H9 (cell line): ENCODE measurements around the gene GLT6D1. TPM values are rescaled to one million over a fixed set of nuclear protein-coding genes. Genes with fewer than 3 reads are reported as not detected.

ENCODE experiments used
- DNase-seq: peaks from one replicate; pipeline ENCODE4 v3.0.0-alpha.2; 2017
- H2AFZ ChIP-seq: one replicate; pipeline ENCODE4 v1.6.1; 2013; ENCODE audit warnings: mild to moderate bottlenecking, low read length, control low read depth, moderate library complexity
- H2AK5ac ChIP-seq: 2 replicates; pipeline ENCODE4 v1.6.1; 2013; ENCODE audit warnings: low read length, control low read depth, mixed read lengths; ENCODE audit not compliant: insufficient read length
- H2BK120ac ChIP-seq: one replicate; pipeline ENCODE4 v1.6.1; 2013; ENCODE audit warnings: low read depth, mild to moderate bottlenecking, low read length, control low read depth, inconsistent platforms; ENCODE audit not compliant: poor library complexity, severe bottlenecking
- H2BK12ac ChIP-seq: 2 replicates; pipeline ENCODE4 v1.6.1; 2013; ENCODE audit warnings: low read length, control low read depth, mixed read lengths, low read depth; ENCODE audit not compliant: insufficient read length
- H2BK15ac ChIP-seq: 2 replicates; pipeline ENCODE4 v1.6.1; 2013; ENCODE audit warnings: low read depth, low read length, control low read depth
- H2BK20ac ChIP-seq: one replicate; pipeline ENCODE4 v1.6.1; 2013; ENCODE audit warnings: low read depth, mild to moderate bottlenecking, low read length, control low read depth, inconsistent platforms; ENCODE audit not compliant: poor library complexity, severe bottlenecking
- H2BK5ac ChIP-seq: 2 replicates; pipeline ENCODE4 v1.6.1; 2013; ENCODE audit warnings: low read length, control low read depth, mixed read lengths; ENCODE audit not compliant: insufficient read length
- H3K14ac ChIP-seq: 2 replicates; pipeline ENCODE4 v1.6.1; 2013; ENCODE audit warnings: low read length, control low read depth; ENCODE audit not compliant: insufficient read depth
- H3K18ac ChIP-seq: 2 replicates; pipeline ENCODE4 v1.6.1; 2013; ENCODE audit warnings: low read depth, mild to moderate bottlenecking, mixed read lengths, low read length, control low read depth; ENCODE audit not compliant: insufficient read length
- H3K23ac ChIP-seq: 2 replicates; pipeline ENCODE4 v1.6.1; 2013; ENCODE audit warnings: low read length, control low read depth, mixed read lengths, low read depth; ENCODE audit not compliant: insufficient read length
- H3K23me2 ChIP-seq: 2 replicates; pipeline ENCODE4 v1.6.1; 2013; ENCODE audit warnings: low read depth, mild to moderate bottlenecking, mixed read lengths, low read length, control low read depth; ENCODE audit not compliant: insufficient read length, poor library complexity, severe bottlenecking
- H3K27ac ChIP-seq: 2 replicates; pipeline ENCODE4 v1.5.1; 2013; ENCODE audit warnings: low read length, control low read depth, mixed read lengths, low read depth; ENCODE audit not compliant: insufficient read length
- H3K27me3 ChIP-seq: 2 replicates; pipeline ENCODE4 v1.6.1; 2013; ENCODE audit warnings: low read length, control low read depth, inconsistent platforms; ENCODE audit not compliant: insufficient read depth
- H3K4ac ChIP-seq: 2 replicates; pipeline ENCODE4 v1.6.1; 2013; ENCODE audit warnings: low read depth, mild to moderate bottlenecking, control low read depth, inconsistent platforms, low read length, moderate library complexity
- H3K4me1 ChIP-seq: 2 replicates; pipeline ENCODE4 v1.6.1; 2013; ENCODE audit warnings: low read length, control low read depth, inconsistent platforms; ENCODE audit not compliant: insufficient read depth
- H3K4me2 ChIP-seq: 2 replicates; pipeline ENCODE4 v1.6.1; 2013; ENCODE audit warnings: low read length, control low read depth, mixed read lengths; ENCODE audit not compliant: insufficient read length, insufficient read depth
- H3K56ac ChIP-seq: 2 replicates; pipeline ENCODE4 v1.6.1; 2013; ENCODE audit warnings: low read depth, mild to moderate bottlenecking, mixed read lengths, low read length, control low read depth; ENCODE audit not compliant: insufficient read length
- H3K79me1 ChIP-seq: 2 replicates; pipeline ENCODE4 v1.6.1; 2013; ENCODE audit warnings: low read depth, mild to moderate bottlenecking, moderate library complexity, low read length, control low read depth, inconsistent platforms; ENCODE audit not compliant: insufficient read depth, poor library complexity, severe bottlenecking
- H3K79me2 ChIP-seq: 2 replicates; pipeline ENCODE4 v1.6.1; 2013; ENCODE audit warnings: low read length, control low read depth, inconsistent platforms; ENCODE audit not compliant: insufficient read depth
- H3K9ac ChIP-seq: 2 replicates; pipeline ENCODE4 v1.6.1; 2013; ENCODE audit warnings: low read length, control low read depth, mixed read lengths; ENCODE audit not compliant: insufficient read length; ENCODE audit errors: extremely low read depth
- H3K9me3 ChIP-seq: one replicate; pipeline ENCODE4 v1.6.1; 2013; ENCODE audit warnings: low read depth, low read length, inconsistent platforms; ENCODE audit not compliant: control insufficient read depth
- H3T11ph ChIP-seq: one replicate; pipeline ENCODE4 v1.6.1; 2013; ENCODE audit warnings: mild to moderate bottlenecking, low read length, control low read depth, inconsistent platforms
- H4K20me1 ChIP-seq: one replicate; pipeline ENCODE4 v1.6.1; 2013; ENCODE audit not compliant: control insufficient read depth, insufficient read length, insufficient read depth
- H4K5ac ChIP-seq: 2 replicates; pipeline ENCODE4 v1.6.1; 2013; ENCODE audit warnings: low read depth, mild to moderate bottlenecking, mixed read lengths, low read length, control low read depth; ENCODE audit not compliant: insufficient read length
- H4K8ac ChIP-seq: replicated peaks from 2 replicates; pipeline ENCODE4 v1.6.1; 2013; ENCODE audit warnings: low read length, control low read depth, mixed read lengths, low read depth; ENCODE audit not compliant: insufficient read length
- H4K91ac ChIP-seq: 2 replicates; pipeline ENCODE4 v1.6.1; 2013; ENCODE audit warnings: low read depth, mild to moderate bottlenecking, moderate library complexity, mixed read lengths, low read length, control low read depth; ENCODE audit not compliant: insufficient read length
- H3K27ac Mint-ChIP-seq, 3 experiments: 2 replicates in 2 of 3; 3 replicates in 1 of 3; pipeline ENCODE4 v1.8.0; 2020 to 2021; ENCODE audit warnings: mixed read lengths in 3 of 3, mild to moderate bottlenecking in 1 of 3, moderate library complexity in 1 of 3
- H3K27me3 Mint-ChIP-seq: 2 replicates; pipeline ENCODE4 v1.8.0; 2021; ENCODE audit warnings: low read depth, mild to moderate bottlenecking, moderate library complexity, mixed read lengths
- H3K36me3 Mint-ChIP-seq, 3 experiments: 2 replicates in 2 of 3; 3 replicates in 1 of 3; pipeline ENCODE4 v1.8.0; 2020 to 2021; ENCODE audit warnings: low read depth in 3 of 3, mixed read lengths in 3 of 3; ENCODE audit not compliant: insufficient read depth in 1 of 3
- H3K4me1 Mint-ChIP-seq, 2 experiments: 2 replicates each; pipeline ENCODE4 v1.8.0; 2020; ENCODE audit warnings: mixed read lengths in 2 of 2
- H3K4me3 Mint-ChIP-seq, 2 experiments: 2 replicates in 1 of 2; 3 replicates in 1 of 2; pipeline ENCODE4 v1.8.0; 2020 to 2021; ENCODE audit warnings: mild to moderate bottlenecking in 2 of 2, mixed read lengths in 2 of 2, moderate library complexity in 1 of 2
- H3K9me3 Mint-ChIP-seq, 2 experiments: 2 replicates in 1 of 2; 3 replicates in 1 of 2; pipeline ENCODE4 v1.8.0; 2020; ENCODE audit warnings: mild to moderate bottlenecking in 2 of 2, mixed read lengths in 2 of 2, moderate library complexity in 1 of 2
- WGBS: extraction: QIAGEN DNeasy Blood & Tissue Kit; methylation state at CpG from one replicate; pipeline ENCODE4 v1.1.7; 2013; ENCODE audit warnings: missing lambda C conversion rate, low lambda C conversion rate, mixed read lengths; ENCODE audit not compliant: insufficient read length; ENCODE audit errors: extremely low coverage; 5-methylcytosine and 5-hydroxymethylcytosine counted together
- total RNA-seq: library from RNA; stranded (reverse); gene quantifications from 2 replicates; pipeline ENCODE4 v1.2.1, GENCODE V29; 2021
- TF ChIP-seq, protein P1 (sequence below): fragments of 200-600 bp; sonication (generic); conservative IDR thresholded peaks from 3 replicates; pipeline ENCODE4 v1.8.0; 2021; ENCODE audit warnings: antibody characterized with exemption, mild to moderate bottlenecking

Gene GLT6D1
- total RNA-seq, 1 experiment from 2014 or later: not detected

GRCh38 chr9:135580664-135581380 is 58.5 kb downstream of the GLT6D1 start:
- Mint-ChIP-seq H3K36me3 (peaks cover 0 to 3% (median 0%) of the 10 kb centered on the region in 3 experiments; a peak in 1 of 7 replicates), H3K27ac (no peak overlapping the region), H3K27me3 (peaks cover 15% of the 10 kb centered on the region), H3K4me1 (peaks cover 0 to 2% of the 10 kb centered on the region in 2 experiments; a peak in 2 of 4 replicates), H3K4me3 (no peak overlapping the region), H3K9me3 (peaks cover 6 to 9% of the 10 kb centered on the region in 2 experiments)
- no peak overlapping the region for H3K56ac ChIP-seq
- H3K14ac ChIP-seq: no peak overlapping the region
- no peaks in the 10 kb centered on the region for H3K79me1 ChIP-seq
- H2AFZ ChIP-seq: no peak overlapping the region
- no peaks in the 10 kb centered on the region for H3K79me2 ChIP-seq
- no peak overlapping the region for H3K18ac ChIP-seq
- H2BK12ac ChIP-seq: no peak overlapping the region
- H3K27ac ChIP-seq: no peak overlapping the region
- H3K27me3 ChIP-seq: no peaks in the 10 kb centered on the region
- no peak overlapping the region for H3T11ph ChIP-seq
- H3K23ac ChIP-seq: no peak overlapping the region
- H2BK20ac ChIP-seq: no peak overlapping the region
- H3K9me3 ChIP-seq: no peaks in the 10 kb centered on the region
- no peak overlapping the region for H3K4me2 ChIP-seq
- no peak overlapping the region for H2AK5ac ChIP-seq
- H4K91ac ChIP-seq: no peak overlapping the region
- no peak overlapping the region for H2BK15ac ChIP-seq
- no peaks in the 10 kb centered on the region for H4K20me1 ChIP-seq
- no peaks in the 10 kb centered on the region for H3K23me2 ChIP-seq
- no peaks in the 10 kb centered on the region for H3K4me1 ChIP-seq
- H3K4ac ChIP-seq: no peak overlapping the region
- no peak overlapping the region for H2BK120ac ChIP-seq
- no peak overlapping the region for H2BK5ac ChIP-seq
- TF ChIP-seq, protein P1, sequence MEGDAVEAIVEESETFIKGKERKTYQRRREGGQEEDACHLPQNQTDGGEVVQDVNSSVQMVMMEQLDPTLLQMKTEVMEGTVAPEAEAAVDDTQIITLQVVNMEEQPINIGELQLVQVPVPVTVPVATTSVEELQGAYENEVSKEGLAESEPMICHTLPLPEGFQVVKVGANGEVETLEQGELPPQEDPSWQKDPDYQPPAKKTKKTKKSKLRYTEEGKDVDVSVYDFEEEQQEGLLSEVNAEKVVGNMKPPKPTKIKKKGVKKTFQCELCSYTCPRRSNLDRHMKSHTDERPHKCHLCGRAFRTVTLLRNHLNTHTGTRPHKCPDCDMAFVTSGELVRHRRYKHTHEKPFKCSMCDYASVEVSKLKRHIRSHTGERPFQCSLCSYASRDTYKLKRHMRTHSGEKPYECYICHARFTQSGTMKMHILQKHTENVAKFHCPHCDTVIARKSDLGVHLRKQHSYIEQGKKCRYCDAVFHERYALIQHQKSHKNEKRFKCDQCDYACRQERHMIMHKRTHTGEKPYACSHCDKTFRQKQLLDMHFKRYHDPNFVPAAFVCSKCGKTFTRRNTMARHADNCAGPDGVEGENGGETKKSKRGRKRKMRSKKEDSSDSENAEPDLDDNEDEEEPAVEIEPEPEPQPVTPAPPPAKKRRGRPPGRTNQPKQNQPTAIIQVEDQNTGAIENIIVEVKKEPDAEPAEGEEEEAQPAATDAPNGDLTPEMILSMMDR: no peak
- DNase-seq: no peak
- H4K8ac ChIP-seq: no peak overlapping the region
- H3K9ac ChIP-seq: no peak overlapping the region
- WGBS: no CpG with 5 or more reads among the region's 11 CpGs
- no peak overlapping the region for H4K5ac ChIP-seq
